HG02763 (cell line): ENCODE data around the gene PSMB3.

Experiments used
- ATAC-seq: cut with Tn5 transposase; IDR thresholded peaks from one replicate; pipeline ENCODE4 v1.9.1; 2021; ENCODE audit warnings: mild to moderate bottlenecking, moderate library complexity; ENCODE audit not compliant: unreplicated experiment

Gene PSMB3

DNA sequence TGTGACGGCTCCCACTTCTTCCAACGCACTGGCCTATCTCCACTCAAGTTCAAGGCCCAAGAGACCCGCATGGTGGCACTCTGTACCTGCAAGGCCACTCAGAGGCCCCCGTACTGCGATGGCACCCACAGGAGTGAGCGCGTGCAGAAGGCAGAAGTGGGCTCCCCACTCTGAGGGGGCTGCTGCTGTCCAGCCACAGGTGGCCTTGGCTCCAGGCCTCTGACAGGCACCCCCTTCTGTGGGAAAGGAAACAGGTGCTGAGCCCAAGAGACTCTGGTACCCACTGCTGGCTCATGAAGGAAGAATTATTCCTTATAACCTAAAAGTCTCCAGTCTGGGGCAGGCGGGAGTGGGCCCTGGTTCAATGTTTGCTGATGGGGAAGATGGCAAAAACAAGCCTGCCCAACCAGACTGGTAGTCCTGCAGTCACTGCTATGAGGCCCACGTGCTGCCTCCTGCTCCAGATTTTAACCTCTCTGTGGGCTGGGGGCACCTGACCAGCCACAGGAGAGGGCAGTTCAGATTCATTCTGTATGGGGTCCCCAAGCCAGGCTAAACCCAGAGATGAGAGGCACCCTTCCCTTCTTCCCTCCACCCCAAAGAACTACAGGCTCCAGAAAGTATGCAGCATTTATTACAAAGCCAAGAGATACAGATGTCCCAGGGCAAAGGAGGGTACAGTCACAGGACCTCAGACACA, 19.1 kb upstream of the PSMB3 start:
- ATAC-seq, result no peak

- no peak for ATAC-seq
These were observed 18.3 kb upstream of the PSMB3 start for GRCh38 chr17:38733982-38734973.

DNA sequence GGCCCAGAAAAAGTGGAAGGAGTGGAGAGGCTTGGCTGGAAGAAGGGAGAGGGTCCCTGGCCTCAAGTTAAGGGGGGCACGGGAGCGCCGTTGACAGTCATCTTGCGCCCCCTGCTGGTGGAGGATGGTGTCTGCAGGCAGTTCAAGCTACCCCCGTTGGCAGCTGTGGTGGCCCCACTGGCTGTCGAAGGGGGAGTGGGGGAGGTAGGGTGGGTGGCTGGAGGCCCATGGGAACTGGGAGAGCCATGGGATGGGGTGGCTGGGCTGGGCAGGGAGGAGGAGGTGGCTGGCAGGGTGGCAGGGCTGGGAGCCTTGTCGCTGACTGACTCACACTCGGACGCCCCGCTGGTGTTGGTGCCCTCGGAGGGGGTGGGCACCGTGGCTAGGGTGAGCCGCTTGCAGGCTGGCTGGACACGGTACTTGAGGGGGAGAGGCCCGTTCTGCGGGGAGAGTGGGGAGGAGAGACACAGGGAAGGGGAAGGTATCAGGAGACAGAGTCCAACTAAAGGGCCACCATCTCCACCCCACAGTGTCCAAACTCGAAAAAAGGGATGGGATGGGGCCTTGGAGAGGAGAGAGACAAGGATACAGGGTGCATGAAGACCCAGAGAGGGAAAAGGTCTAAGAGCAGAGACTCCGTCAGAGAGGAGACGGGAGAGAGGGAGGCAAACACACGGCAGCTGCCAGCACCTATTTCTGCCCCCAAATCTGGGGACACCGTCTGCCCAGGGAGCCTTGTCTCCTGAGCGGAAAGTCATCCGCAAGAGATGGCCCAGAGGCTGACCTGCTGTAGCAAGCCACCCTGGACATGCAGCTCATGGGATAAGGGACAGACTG, 17.2 kb upstream of the PSMB3 start:
- no peak for ATAC-seq

GRCh38 chr17:38738007-38738662, 14.4 kb upstream of the PSMB3 start:
- no peak for ATAC-seq

DNA sequence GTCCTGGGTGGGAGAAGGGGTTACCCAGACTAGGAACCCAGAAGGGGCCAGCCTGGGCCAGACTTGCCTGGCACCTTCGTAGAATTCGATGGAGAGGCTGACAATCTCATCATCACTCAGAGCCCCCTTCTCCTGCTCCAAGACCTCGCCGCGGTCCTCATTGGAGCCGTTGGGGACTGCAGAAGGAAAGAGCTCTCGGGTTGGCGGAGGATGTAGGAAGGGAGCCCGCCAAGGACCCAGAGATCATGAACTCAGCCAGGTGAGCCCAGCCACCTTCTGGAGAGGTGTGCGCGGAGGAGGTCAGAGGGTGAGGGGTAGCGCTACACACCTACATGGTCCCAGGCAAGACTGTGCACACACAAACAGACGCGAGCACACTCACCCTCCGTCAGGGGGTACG, 13.9 kb upstream of the PSMB3 start:
- no peak for ATAC-seq

GRCh38 chr17:38739305-38739704, 13.2 kb upstream of the PSMB3 start:
- no peak for ATAC-seq

GRCh38 chr17:38740044-38740443, 12.5 kb upstream of the PSMB3 start:
- no peak for ATAC-seq

GRCh38 chr17:38740806-38741205, 11.7 kb upstream of the PSMB3 start:
- no peak for ATAC-seq

- no peak for ATAC-seq
These were observed 11.1 kb upstream of the PSMB3 start for GRCh38 chr17:38741461-38741860.

- ATAC-seq, result no peak
These were observed 10.6 kb upstream of the PSMB3 start for GRCh38 chr17:38741921-38742410.

DNA sequence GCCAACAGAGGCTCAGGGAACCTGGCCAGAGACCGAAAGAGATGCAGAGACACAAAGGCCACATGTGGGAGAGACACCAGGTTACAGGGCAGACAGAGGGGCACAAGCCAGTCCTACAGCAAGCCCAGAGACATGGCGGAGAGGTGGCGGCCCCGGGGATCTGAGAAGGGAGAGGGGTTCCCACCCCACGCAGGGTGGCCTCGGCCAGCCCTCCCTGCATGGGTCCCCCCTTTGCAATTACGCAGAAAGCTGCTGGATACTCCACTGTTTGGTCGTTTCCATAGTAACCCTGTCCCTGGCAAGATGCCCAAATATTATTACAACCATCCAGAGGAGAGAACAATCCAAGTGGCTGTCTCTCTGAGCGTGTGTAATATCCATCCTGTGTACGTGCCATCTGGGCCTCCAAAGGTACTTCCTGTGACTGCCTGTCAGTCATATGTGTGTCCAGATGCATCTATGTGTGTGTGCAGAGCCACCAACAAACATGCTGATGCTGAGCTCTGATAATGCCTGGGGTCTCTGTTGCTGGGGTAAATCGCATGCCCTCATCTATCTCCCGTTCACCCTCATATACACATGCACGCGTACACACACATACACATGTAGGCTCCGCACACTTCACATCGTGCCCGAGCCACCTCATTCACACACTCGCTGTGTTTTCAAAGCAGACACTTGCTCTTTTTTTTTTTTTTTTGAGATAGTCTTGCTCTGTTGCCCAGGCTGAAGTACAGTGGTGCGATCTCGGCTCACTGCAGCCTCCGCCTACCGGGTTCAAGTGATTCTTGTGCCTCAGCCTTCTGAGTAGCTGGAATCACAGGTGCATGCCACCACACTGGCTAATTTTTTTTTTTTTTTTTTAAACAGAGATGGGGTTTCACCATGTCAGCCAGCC, 9.9 kb upstream of the PSMB3 start:
- ATAC-seq, result no peak

GRCh38 chr17:38743556-38744171, 8.9 kb upstream of the PSMB3 start:
- ATAC-seq, result no peak

DNA sequence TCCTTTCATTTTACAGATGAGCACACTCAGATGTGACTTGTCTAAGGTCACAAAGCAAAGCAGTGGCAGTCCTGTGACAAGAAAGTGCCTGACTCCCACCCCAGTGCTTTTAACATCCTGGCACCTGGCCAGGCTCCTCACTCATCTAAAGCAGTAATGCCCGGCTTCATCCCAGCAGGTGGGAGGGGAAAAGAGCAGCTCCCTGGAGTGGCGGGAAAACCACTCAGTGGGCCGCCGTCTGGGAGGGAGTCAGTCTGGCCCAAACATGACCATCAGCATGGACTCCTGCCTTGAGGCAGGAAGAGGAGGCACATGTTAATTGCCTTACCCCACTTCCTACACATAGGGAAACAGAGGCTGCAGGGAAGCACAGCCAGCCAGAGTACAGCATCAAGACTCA, 7.0 kb upstream of the PSMB3 start:
- ATAC-seq, result no peak

DNA sequence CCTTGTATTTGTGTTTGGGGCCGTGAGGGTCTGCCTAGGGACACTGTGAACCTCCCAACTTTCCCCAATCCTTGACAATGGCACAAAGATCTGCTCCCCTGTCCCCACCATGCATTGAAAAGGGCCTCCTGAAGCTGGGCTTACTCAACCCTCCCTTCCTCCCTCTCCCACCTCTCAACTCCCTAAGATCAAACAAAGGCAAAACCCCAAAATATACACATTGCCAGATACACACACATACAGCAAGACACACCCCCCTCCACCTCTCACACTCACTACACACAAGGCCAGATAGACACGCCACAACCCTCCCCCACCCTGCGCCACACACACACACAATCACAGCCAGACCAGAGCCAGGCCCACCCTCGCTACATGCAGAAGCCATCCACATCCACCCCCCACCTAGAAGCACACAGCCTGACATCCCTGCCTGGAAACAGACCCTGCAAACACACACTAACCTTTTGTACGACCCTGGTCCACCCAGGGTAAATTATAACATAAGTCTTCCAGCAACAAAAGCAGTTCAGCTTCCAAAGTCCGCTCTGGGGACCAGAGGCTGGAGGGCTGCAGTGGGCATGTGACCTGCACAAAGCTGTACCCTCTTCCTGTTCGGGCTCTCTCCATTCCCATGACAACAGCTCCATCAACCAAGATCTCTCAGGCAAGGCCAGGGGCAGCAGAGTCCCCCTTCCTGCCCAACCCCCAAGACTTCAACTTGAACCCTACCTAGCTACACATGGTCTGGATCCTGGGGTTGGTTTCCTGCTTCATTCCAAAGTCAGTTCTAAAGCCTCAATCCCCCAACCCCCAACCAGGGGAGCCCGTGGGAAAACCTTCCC, 6.3 kb upstream of the PSMB3 start:
- no peak for ATAC-seq

DNA sequence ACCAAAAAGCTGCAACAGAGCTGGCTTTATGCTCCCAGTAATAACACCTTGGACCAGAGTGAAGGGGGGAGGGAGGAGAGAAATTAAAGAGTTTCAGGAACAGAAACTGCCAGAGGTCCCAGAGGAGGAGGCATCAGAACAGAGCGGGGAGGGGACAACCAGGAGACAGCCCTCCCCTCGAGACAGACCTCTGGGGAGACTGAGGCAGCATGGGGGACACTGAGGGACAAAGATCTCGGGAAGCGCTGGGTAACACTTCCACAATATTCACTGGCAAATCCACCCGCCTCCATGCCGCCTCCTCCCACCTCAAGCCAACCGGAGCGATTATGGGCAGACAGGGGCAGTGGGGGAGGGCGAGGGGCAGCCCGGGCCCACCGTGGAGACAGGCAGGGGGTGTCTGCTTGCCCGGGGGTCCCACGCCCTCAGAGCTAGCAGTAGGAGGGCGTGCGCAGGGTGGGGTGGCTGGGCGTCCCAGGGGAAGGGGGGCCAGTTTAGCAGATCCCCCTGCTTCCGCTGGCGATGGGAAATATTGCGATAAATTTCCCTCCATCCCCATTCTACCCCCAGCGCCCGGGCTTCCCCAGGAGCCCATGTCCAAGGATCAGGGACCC, 5.6 kb upstream of the PSMB3 start:
- ATAC-seq, result no peak

DNA sequence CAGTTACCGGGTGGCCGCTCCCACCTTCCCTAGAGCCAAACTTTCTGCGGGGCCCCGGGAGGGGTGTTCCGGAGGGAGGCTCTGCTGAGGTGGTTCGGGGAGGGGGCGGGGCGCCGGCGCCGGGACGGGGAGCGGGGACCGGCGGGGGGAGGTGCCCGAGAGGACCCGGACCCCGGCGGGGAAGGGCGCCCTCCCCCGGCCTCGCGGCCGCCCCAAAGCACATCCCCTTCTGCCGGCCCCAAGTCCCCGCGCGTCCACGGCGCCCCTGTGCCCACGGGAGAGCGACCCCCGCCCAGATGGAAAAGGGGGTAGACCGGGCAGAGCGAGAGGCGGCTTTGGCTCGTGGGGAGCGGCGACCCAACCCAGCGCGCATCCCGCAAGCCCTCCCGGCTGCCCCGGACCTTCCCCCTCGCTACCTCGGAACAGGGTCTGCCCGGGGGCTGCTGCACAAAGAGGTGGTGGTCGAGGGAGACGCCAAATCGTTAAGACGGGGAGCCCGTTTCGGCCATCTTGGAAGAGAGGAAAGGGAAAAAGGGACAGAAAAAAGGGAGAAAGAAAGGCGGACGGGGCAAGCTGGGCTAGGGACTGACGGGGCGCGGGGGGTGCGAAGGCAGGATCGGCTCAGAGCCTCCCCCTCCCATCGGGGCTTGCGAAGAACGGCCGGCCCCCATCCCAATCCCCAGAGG, 4.9 kb upstream of the PSMB3 start:
- no peak for ATAC-seq
